SU-DHL-6 (cell line): ENCODE results near the gene MAST2.
"Not testable (repeated sequence)": the region's sequence is repeated elsewhere in the genome, so short reads cannot be mapped to it uniquely, and the experiment has no call there.

Experiments
- H2AFZ ChIP-seq: fragments of 200-600 bp; sonication (generic); 2 replicates; pipeline ENCODE4 v1.6.1; 2014; ENCODE audit warnings: low read depth, mild to moderate bottlenecking, moderate library complexity, mixed read lengths, antibody characterized with exemption, low read length; ENCODE audit not compliant: severe bottlenecking
- H3F3A ChIP-seq: fragments of 200-600 bp; shearing (Covaris generic); 2 replicates; pipeline ENCODE4 v1.6.0; 2016; ENCODE audit warnings: antibody characterized with exemption, mild to moderate bottlenecking; ENCODE audit not compliant: insufficient read depth
- H3K27ac ChIP-seq: fragments of 200-600 bp; sonication (generic); 2 replicates; pipeline ENCODE4 v1.5.1; 2016; ENCODE audit warnings: low read depth, mild to moderate bottlenecking, low read length, moderate library complexity, mixed read lengths
- H3K27me3 ChIP-seq: fragments of 200-600 bp; sonication (generic), shearing (Covaris generic); 2 replicates; pipeline ENCODE4 v1.6.0; 2014; ENCODE audit warnings: mild to moderate bottlenecking, low read length
- H3K36me3 ChIP-seq: fragments of 200-600 bp; sonication (generic); 2 replicates; pipeline ENCODE4 v1.6.1; 2014; ENCODE audit warnings: mild to moderate bottlenecking, low read length, mixed read lengths
- H3K4me2 ChIP-seq: fragments of 300-600, 200-600 bp; shearing (Covaris generic), sonication (generic); 2 replicates; pipeline ENCODE4 v1.6.0; 2014; ENCODE audit warnings: low read length, low read depth, mild to moderate bottlenecking; ENCODE audit not compliant: poor library complexity, severe bottlenecking
- H3K4me3 ChIP-seq: fragments of 200-600 bp; sonication (generic); 2 replicates; pipeline ENCODE4 v1.5.1; 2014; ENCODE audit warnings: antibody characterized with exemption, low read length, mild to moderate bottlenecking, mixed read lengths; ENCODE audit not compliant: insufficient read depth, poor library complexity, severe bottlenecking
- H3K79me2 ChIP-seq: fragments of 200-600 bp; sonication (generic); 2 replicates; pipeline ENCODE4 v1.6.1; 2014; ENCODE audit warnings: mild to moderate bottlenecking, low read length, moderate library complexity; ENCODE audit not compliant: insufficient read depth
- H3K9ac ChIP-seq: fragments of 200-600 bp; sonication (generic); 2 replicates; pipeline ENCODE4 v1.7.0; 2014; ENCODE audit warnings: mild to moderate bottlenecking, low read length
- H3K9me2 ChIP-seq: fragments of 200-600 bp; sonication (generic); replicated peaks from 2 replicates; pipeline ENCODE4 v1.6.1; 2014; ENCODE audit warnings: low read length; ENCODE audit not compliant: insufficient read depth
- H3K9me3 ChIP-seq: fragments of 200-600 bp; sonication (generic); 2 replicates; pipeline ENCODE4 v1.6.1; 2014; ENCODE audit warnings: low read length, mixed read lengths; ENCODE audit not compliant: insufficient read depth
- H4K20me1 ChIP-seq: fragments of 200-600 bp; sonication (generic); 2 replicates; pipeline ENCODE4 v1.6.1; 2014; ENCODE audit warnings: low read depth, mild to moderate bottlenecking, antibody characterized with exemption, low read length, moderate library complexity, mixed read lengths
- CTCF ChIP-seq: fragments of 200-600 bp; sonication (generic); IDR thresholded peaks from one replicate; pipeline ENCODE4 v1.5.1; 2017; ENCODE audit warnings: antibody characterized with exemption, mild to moderate bottlenecking, low read length, moderate library complexity; ENCODE audit not compliant: insufficient read depth, poor library complexity, severe bottlenecking
- EZH2phosphoT487 ChIP-seq: fragments of 200-600 bp; sonication (generic), shearing (Covaris generic); conservative IDR thresholded peaks from 2 replicates; pipeline ENCODE4 v1.6.1; 2018; ENCODE audit warnings: mild to moderate bottlenecking, antibody characterized with exemption, low read length, moderate library complexity, mixed read lengths

The MAST2 gene

DNA sequence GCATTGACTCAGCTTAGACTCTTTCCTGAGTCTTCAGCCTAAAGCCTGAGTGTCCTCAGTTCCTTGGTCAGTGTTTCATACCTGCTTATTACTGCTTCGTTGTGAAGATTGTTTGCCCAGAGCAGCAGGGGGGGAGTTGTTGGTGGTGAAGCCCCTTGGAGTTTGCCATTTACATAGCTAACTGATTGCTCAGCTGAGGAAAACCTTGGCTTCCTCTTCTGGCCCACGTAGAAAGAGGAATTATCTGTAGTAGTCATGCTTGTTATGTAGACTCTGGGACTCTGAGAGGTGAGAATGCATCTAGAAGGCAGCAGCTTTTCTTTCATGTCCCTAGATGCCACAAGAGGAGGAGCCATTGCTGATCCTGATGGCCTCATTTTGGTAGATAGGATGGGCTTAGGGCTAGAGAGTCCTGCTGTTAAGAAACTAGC lies 125.9 kb downstream of the MAST2 start:
- H3K27ac ChIP-seq = peak overlapping the region; percentile 57
- TF ChIP-seq CTCF (no peak), EZH2phosphoT487 (no peak)
- no peaks in the 10 kb centered on the region for H4K20me1 ChIP-seq
- no peak overlapping the region for H2AFZ ChIP-seq
- H3K79me2 ChIP-seq = peaks cover 74% of the 10 kb centered on the region
- H3K27me3 ChIP-seq = no peaks in the 10 kb centered on the region
- no peak overlapping the region for H3K4me3 ChIP-seq
- peaks cover 56% of the 10 kb centered on the region for H3F3A ChIP-seq
- peak overlapping the region; percentile 3 for H3K4me2 ChIP-seq
- H3K36me3 ChIP-seq = no peaks in the 10 kb centered on the region
- H3K9ac ChIP-seq = no peak overlapping the region
- no peaks in the 10 kb centered on the region for H3K9me2 ChIP-seq
- H3K9me3 ChIP-seq = no peaks in the 10 kb centered on the region

GRCh38 chr1:45930258-45931150 lies 127.1 kb downstream of the MAST2 start:
- no peak for TF ChIP-seq CTCF
- TF ChIP-seq EZH2phosphoT487 = no peak
- H3K79me2 ChIP-seq = peaks cover 74% of the 10 kb centered on the region
- no peak overlapping the region for H3K4me2 ChIP-seq
- no peak overlapping the region for H2AFZ ChIP-seq
- H3K27ac ChIP-seq = peak overlapping the region; percentile 46; the same call in 1 of the 2 replicates
- H3K9me2 ChIP-seq = no peaks in the 10 kb centered on the region
- H3F3A ChIP-seq = peaks cover 45% of the 10 kb centered on the region
- H4K20me1 ChIP-seq = no peaks in the 10 kb centered on the region
- no peaks in the 10 kb centered on the region for H3K9me3 ChIP-seq
- H3K4me3 ChIP-seq = no peak overlapping the region
- H3K9ac ChIP-seq = no peak overlapping the region
- no peaks in the 10 kb centered on the region for H3K27me3 ChIP-seq
- no peaks in the 10 kb centered on the region for H3K36me3 ChIP-seq

DNA sequence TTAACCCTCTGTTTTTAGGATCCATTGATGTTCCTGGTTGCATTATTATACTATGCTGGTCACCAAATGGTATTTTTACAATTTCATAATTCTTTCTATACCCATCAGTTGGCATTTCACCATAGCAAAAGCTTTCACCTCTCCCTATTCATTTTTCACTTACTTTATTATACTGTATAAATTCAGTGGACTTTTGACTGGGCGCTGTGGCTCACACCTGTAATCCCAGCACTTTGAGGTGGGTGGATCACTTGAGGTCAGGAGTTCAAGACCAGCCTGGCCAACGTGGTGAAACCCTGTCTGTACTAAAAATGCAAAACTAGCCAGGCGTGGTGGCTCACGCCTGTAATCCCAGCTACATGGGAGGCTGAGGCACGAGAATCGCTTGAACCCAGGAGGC lies 128.8 kb downstream of the MAST2 start:
- H3K4me2 ChIP-seq, H4K20me1 ChIP-seq, H3K27me3 ChIP-seq, H3K9me2 ChIP-seq, H3K9me3 ChIP-seq, H3K36me3 ChIP-seq, H2AFZ ChIP-seq, H3K4me3 ChIP-seq, H3K9ac ChIP-seq: not testable (repeated sequence)
- H3F3A ChIP-seq = peaks cover 36% of the 10 kb centered on the region
- H3K27ac ChIP-seq = peak overlapping the region; percentile 43; the same call in 1 of the 2 replicates
- H3K79me2 ChIP-seq = peaks cover 78% of the 10 kb centered on the region

- H3K27me3 ChIP-seq = no peaks in the 10 kb centered on the region
- H3K27ac ChIP-seq = peak overlapping the region; percentile 84
- no peaks in the 10 kb centered on the region for H3K9me2 ChIP-seq
- H2AFZ ChIP-seq = no peak overlapping the region
- TF ChIP-seq CTCF (no peak), EZH2phosphoT487 (no peak)
- H3K9me3 ChIP-seq = no peaks in the 10 kb centered on the region
- H3K79me2 ChIP-seq = peaks cover 85% of the 10 kb centered on the region
- H3K4me3 ChIP-seq = peak overlapping the region; percentile 1
- H3F3A ChIP-seq = peaks cover 29% of the 10 kb centered on the region
- no peaks in the 10 kb centered on the region for H4K20me1 ChIP-seq
- peak overlapping the region; percentile 58 for H3K4me2 ChIP-seq
- H3K9ac ChIP-seq = peak overlapping the region; percentile 13; the same call in 1 of the 2 replicates
- 0 out of 2 replicates have a peak, but pooled peaks cover 3% of the 10 kb centered on the region for H3K36me3 ChIP-seq
Measured at GRCh38 chr1:45934947-45935346, 131.5 kb downstream of the MAST2 start.
